ENCODE results near the gene UBAC1. TPM values are rescaled to one million over a fixed set of nuclear protein-coding genes. Genes with fewer than 3 reads are reported as not detected.

Gene UBAC1
- total and polyA plus RNA-seq, 10 of the 15 experiments (the other 5 are each of a cell fraction or from before 2014, with no cell fraction given): 16.7 to 54.6 (median 38.5) TPM

GRCh38 chr9:135989722-135990467 is 28.7 kb upstream of the UBAC1 start:
- ATAC-seq: no peak
- no peaks in the 10 kb centered on the region for H3K36me3 ChIP-seq (ENCODE audit: control insufficient read depth in 2 of 2, insufficient read depth in 2 of 2, low read length in 1 of 2)
- intact Hi-C loops (cut with micrococcal nuclease; ENCODE audit: unreplicated experiment): no loop called here
- RAD21 ChIA-PET (ENCODE audit: unreplicated experiment): no interaction called here
- WGBS (ENCODE audit: insufficient coverage, insufficient replicate concordance, low lambda C conversion rate, missing lambda C conversion rate): 10% methylated on average over 35 of the region's 36 CpGs
- SMC1A ChIA-PET (ENCODE audit: uncharacterized antibody, unreplicated experiment): no interaction called here
- no peak for FAIRE-seq
- H3K27me3 ChIP-seq (replicated peaks in 1 of 2; ENCODE audit: control insufficient read depth in 2 of 2, insufficient read depth in 2 of 2, low read length in 1 of 2): no peaks in the 10 kb centered on the region; a peak in 1 of 4 replicates
- H3K9ac ChIP-seq (ENCODE audit: control insufficient read depth, insufficient read depth, low read length): no peak overlapping the region
- TF ChIP-seq PBX3 (IDR thresholded peaks at IDR 0.05; ENCODE audit: insufficient replicate concordance, low read depth, low read length) (no peak), NBN (IDR thresholded peaks at IDR 0.05) (no peak), NR2F1 (conservative IDR thresholded peaks at IDR 0.05) (no peak), CBX5 (IDR thresholded peaks at IDR 0.05; ENCODE audit: low read depth) (no peak), FOXK2 (IDR thresholded peaks at IDR 0.05) (no peak), ZNF207 (IDR thresholded peaks at IDR 0.05; ENCODE audit: borderline replicate concordance) (no peak), PKNOX1 (IDR thresholded peaks at IDR 0.05) (no peak), EP300 (IDR thresholded peaks at IDR 0.05; ENCODE audit: borderline replicate concordance in 1 of 2, control insufficient read depth in 1 of 2, low read depth in 2 of 2, low read length in 2 of 2) (no peak), USF2 (IDR thresholded peaks at IDR 0.05; ENCODE audit: borderline replicate concordance, low read depth, low read length) (no peak)
- no peaks in the 10 kb centered on the region for H3K79me2 ChIP-seq (ENCODE audit: control insufficient read depth, insufficient read depth, low read length)
- no TSS peak for BruUV-seq (replicated peaks)
- no peak overlapping the region for H3K4me2 ChIP-seq (ENCODE audit: control insufficient read depth, insufficient read depth)
- H3K27ac ChIP-seq (ENCODE audit: control insufficient read depth, insufficient read depth): no peak overlapping the region
- no peak overlapping the region for H3K4me3 ChIP-seq
- no peak for DNase-seq (ENCODE audit: low read depth, low spot score)
- peaks cover 6% of the 10 kb centered on the region for H3K4me1 ChIP-seq (ENCODE audit: control insufficient read depth, insufficient read depth, low read length)
- H4K20me1 ChIP-seq (ENCODE audit: control insufficient read depth, insufficient read depth): no peaks in the 10 kb centered on the region
- no peaks in the 10 kb centered on the region for H3K9me3 ChIP-seq (replicated peaks; ENCODE audit: control insufficient read depth, insufficient read depth, low read length)
- no peak overlapping the region for H2AFZ ChIP-seq (ENCODE audit: control insufficient read depth, low read depth, low read length)
- in situ Hi-C loops (cut with MboI): no loop called here
- POLR2A ChIA-PET: no interaction called here
- CTCF ChIA-PET: no interaction called here
